ENCODE results near the gene CAND2.

Gene CAND2

GRCh38 chr3:12759693-12760565 lies 36.6 kb upstream of the CAND2 start:
- Histone ChIP-seq H3K9ac (ENCODE audit: insufficient read length, low read depth) (no peak overlapping the region), H3K27me3 (ENCODE audit: insufficient read depth, insufficient read length) (no peaks in the 10 kb centered on the region)

GRCh38 chr3:12764171-12764776 lies 32.2 kb upstream of the CAND2 start:
- no peaks in the 10 kb centered on the region for H3K27me3 ChIP-seq (ENCODE audit: insufficient read depth, insufficient read length)
- H3K9ac ChIP-seq (ENCODE audit: insufficient read length, low read depth), result no peak overlapping the region
- DNase-seq (ENCODE audit: low read depth, low spot score), result no peak
- peaks cover 11% of the 10 kb centered on the region for H3K4me1 ChIP-seq (ENCODE audit: insufficient read depth, insufficient read length)
- no peaks in the 10 kb centered on the region for H3K36me3 ChIP-seq (ENCODE audit: insufficient read depth, insufficient read length, low read length)
- no peak overlapping the region for H3K4me3 ChIP-seq (ENCODE audit: insufficient read length, low read depth)
- no peaks in the 10 kb centered on the region for H3K9me3 ChIP-seq (ENCODE audit: insufficient read depth, low read length)
- TF ChIP-seq YY1 (IDR thresholded peaks at IDR 0.05; ENCODE audit: insufficient read depth, insufficient read length) (no peak), SUZ12 (IDR thresholded peaks at IDR 0.05; ENCODE audit: extremely low read depth, insufficient read depth, insufficient read length) (no peak), ZNF274 (IDR thresholded peaks at IDR 0.05; ENCODE audit: low read depth, low read length) (no peak)

More at GRCh38 chr3:12759693-12760565, 36.6 kb upstream of the CAND2 start:
- DNase-seq (ENCODE audit: low read depth, low spot score), result no peak
- TF ChIP-seq ZNF274 (IDR thresholded peaks at IDR 0.05; ENCODE audit: low read depth, low read length) (no peak), YY1 (IDR thresholded peaks at IDR 0.05; ENCODE audit: insufficient read depth, insufficient read length) (no peak), SUZ12 (IDR thresholded peaks at IDR 0.05; ENCODE audit: extremely low read depth, insufficient read depth, insufficient read length) (no peak)
- Histone ChIP-seq H3K4me1 (ENCODE audit: insufficient read depth, insufficient read length) (peaks cover 18% of the 10 kb centered on the region), H3K4me3 (ENCODE audit: insufficient read length, low read depth) (no peak overlapping the region), H3K9me3 (ENCODE audit: insufficient read depth, low read length) (no peaks in the 10 kb centered on the region), H3K36me3 (ENCODE audit: insufficient read depth, insufficient read length, low read length) (no peaks in the 10 kb centered on the region)

DNA sequence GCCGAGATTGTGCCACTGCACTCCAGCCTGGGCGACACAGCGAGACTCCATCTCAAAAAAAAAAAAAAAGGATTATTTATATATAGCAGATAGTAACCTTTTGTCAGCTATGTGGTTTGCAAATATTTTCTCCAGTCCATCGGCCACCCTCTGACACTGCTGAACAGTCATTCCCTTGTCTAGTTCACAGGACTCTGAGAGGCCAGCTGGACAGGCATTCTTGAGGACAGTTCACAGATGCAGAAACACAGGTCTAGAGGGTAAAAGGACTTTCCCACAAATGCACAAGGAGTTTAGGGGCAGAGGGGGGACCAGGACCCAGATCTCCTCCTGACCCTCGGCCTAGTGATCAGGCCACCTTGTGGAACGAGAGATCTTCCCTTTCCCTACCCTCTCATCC lies 29.9 kb upstream of the CAND2 start:
- H3K4me3 ChIP-seq (ENCODE audit: insufficient read length, low read depth), result no peak overlapping the region
- TF ChIP-seq ZNF274 (IDR thresholded peaks at IDR 0.05; ENCODE audit: low read depth, low read length), result no peak
- no peak for TF ChIP-seq SUZ12 (IDR thresholded peaks at IDR 0.05; ENCODE audit: extremely low read depth, insufficient read depth, insufficient read length)
- no peak for TF ChIP-seq YY1 (IDR thresholded peaks at IDR 0.05; ENCODE audit: insufficient read depth, insufficient read length)
- no peaks in the 10 kb centered on the region for H3K9me3 ChIP-seq (ENCODE audit: insufficient read depth, low read length)
- H3K27me3 ChIP-seq (ENCODE audit: insufficient read depth, insufficient read length), result no peaks in the 10 kb centered on the region
- H3K4me1 ChIP-seq (ENCODE audit: insufficient read depth, insufficient read length), result peaks cover 7% of the 10 kb centered on the region
- no peak for DNase-seq (ENCODE audit: low read depth, low spot score)
- H3K36me3 ChIP-seq (ENCODE audit: insufficient read depth, insufficient read length, low read length), result no peaks in the 10 kb centered on the region
- no peak overlapping the region for H3K9ac ChIP-seq (ENCODE audit: insufficient read length, low read depth)

DNA sequence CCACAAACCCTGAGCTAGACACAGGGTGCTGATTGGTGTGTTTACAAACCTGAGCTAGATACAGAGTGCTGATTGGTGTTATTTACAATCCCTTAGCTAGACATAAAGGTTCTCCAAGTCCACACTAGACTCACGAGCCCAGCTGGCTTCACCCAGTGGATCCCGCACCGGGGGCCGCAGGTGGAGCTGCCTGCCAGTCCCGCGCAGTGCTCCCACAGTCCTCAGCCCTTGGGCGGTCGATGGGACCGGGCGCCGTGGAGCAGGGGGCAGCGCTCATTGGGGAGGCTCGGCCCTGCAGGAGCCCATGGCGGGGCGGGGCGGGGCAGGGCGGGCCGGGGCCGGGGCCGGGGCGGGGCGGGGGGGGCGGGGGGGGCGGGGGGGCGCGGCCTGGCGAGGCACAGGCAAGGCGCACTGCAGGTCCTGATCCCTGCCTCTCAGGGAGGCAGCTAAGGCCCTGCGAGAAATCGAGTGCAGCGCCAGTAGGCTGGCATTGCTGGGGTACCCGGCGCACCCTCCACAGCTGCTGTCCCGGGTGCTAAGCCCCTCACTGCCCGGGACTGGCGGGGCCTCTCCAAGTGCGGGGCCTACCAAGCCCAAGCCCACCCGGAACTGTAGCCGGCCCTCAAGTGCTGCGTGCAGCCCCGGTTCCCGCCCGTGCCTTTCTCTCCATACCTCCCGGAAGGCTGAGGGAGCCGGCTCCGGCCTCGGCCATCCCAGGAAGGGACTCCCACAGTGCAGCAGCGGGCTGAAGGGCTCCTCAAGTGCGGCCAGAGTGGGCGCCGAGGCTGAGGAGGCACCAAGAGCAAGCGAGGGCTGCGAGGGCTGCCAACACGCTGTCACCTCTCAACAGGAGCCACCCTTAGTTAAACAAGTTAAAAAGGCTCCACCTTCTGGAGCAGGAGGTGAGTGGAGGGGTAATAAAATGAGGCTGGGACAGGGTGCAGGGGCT lies 27.6 kb upstream of the CAND2 start:
- Histone ChIP-seq H3K36me3 (ENCODE audit: insufficient read depth, insufficient read length, low read length) (no peaks in the 10 kb centered on the region), H3K27me3 (ENCODE audit: insufficient read depth, insufficient read length) (no peaks in the 10 kb centered on the region), H3K4me3 (ENCODE audit: insufficient read length, low read depth) (no peak overlapping the region), H3K4me1 (ENCODE audit: insufficient read depth, insufficient read length) (no peaks in the 10 kb centered on the region), H3K9ac (ENCODE audit: insufficient read length, low read depth) (no peak overlapping the region), H3K9me3 (ENCODE audit: insufficient read depth, low read length) (no peaks in the 10 kb centered on the region)
- TF ChIP-seq ZNF274 (IDR thresholded peaks at IDR 0.05; ENCODE audit: low read depth, low read length) (no peak), YY1 (IDR thresholded peaks at IDR 0.05; ENCODE audit: insufficient read depth, insufficient read length) (no peak), SUZ12 (IDR thresholded peaks at IDR 0.05; ENCODE audit: extremely low read depth, insufficient read depth, insufficient read length) (no peak)
- no peak for DNase-seq (ENCODE audit: low read depth, low spot score)

DNA sequence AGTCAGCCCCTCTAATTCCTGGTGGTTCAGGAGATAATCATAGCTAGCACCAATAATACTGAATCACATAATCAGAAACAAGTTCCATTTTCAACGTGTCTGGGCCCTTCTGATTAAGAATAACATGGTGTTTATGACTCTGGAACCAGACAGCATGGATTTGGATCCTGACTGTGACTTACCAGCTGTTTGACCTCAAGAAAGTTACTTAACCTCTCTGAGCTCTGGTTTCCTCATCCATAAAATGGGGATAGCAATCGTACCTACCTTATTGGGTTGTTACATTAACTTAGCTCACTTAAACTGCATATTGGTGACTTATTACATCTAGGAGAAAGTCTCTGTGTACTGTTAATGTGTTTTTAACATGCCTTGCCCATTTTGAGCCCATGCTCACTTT lies 26.7 kb upstream of the CAND2 start:
- peaks cover 4% of the 10 kb centered on the region for H3K27me3 ChIP-seq (ENCODE audit: insufficient read depth, insufficient read length)
- H3K9ac ChIP-seq (ENCODE audit: insufficient read length, low read depth), result no peak overlapping the region
- H3K9me3 ChIP-seq (ENCODE audit: insufficient read depth, low read length), result no peaks in the 10 kb centered on the region
- no peak for TF ChIP-seq YY1 (IDR thresholded peaks at IDR 0.05; ENCODE audit: insufficient read depth, insufficient read length)
- no peak for TF ChIP-seq ZNF274 (IDR thresholded peaks at IDR 0.05; ENCODE audit: low read depth, low read length)
- TF ChIP-seq SUZ12 (IDR thresholded peaks at IDR 0.05; ENCODE audit: extremely low read depth, insufficient read depth, insufficient read length), result no peak
- no peaks in the 10 kb centered on the region for H3K4me1 ChIP-seq (ENCODE audit: insufficient read depth, insufficient read length)
- H3K4me3 ChIP-seq (ENCODE audit: insufficient read length, low read depth), result no peak overlapping the region
- DNase-seq (ENCODE audit: low read depth, low spot score), result no peak
- no peaks in the 10 kb centered on the region for H3K36me3 ChIP-seq (ENCODE audit: insufficient read depth, insufficient read length, low read length)

- no peaks in the 10 kb centered on the region for H3K36me3 ChIP-seq (ENCODE audit: insufficient read depth, insufficient read length, low read length)
- no peak for DNase-seq (ENCODE audit: low read depth, low spot score)
- H3K9me3 ChIP-seq (ENCODE audit: insufficient read depth, low read length), result no peaks in the 10 kb centered on the region
- no peak overlapping the region for H3K9ac ChIP-seq (ENCODE audit: insufficient read length, low read depth)
- no peak for TF ChIP-seq SUZ12 (IDR thresholded peaks at IDR 0.05; ENCODE audit: extremely low read depth, insufficient read depth, insufficient read length)
- no peak for TF ChIP-seq ZNF274 (IDR thresholded peaks at IDR 0.05; ENCODE audit: low read depth, low read length)
- no peak for TF ChIP-seq YY1 (IDR thresholded peaks at IDR 0.05; ENCODE audit: insufficient read depth, insufficient read length)
- no peaks in the 10 kb centered on the region for H3K4me1 ChIP-seq (ENCODE audit: insufficient read depth, insufficient read length)
- peaks cover 4% of the 10 kb centered on the region for H3K27me3 ChIP-seq (ENCODE audit: insufficient read depth, insufficient read length)
- no peak overlapping the region for H3K4me3 ChIP-seq (ENCODE audit: insufficient read length, low read depth)
Observed at GRCh38 chr3:12771236-12771635, 25.2 kb upstream of the CAND2 start.

All from NT2/D1 (cell line).